HG03378 (cell line): ENCODE data around the gene TSPAN4.

Experiments used
- ATAC-seq: cut with Tn5 transposase; IDR thresholded peaks from one replicate; pipeline ENCODE4 v1.9.1; 2021; ENCODE audit warnings: mild to moderate bottlenecking, moderate library complexity; ENCODE audit not compliant: unreplicated experiment

The TSPAN4 gene

GRCh38 chr11:863023-863909, 20.6 kb downstream of the TSPAN4 start:
- no peak for ATAC-seq

GRCh38 chr11:863910-864827, 21.5 kb downstream of the TSPAN4 start:
- no peak for ATAC-seq

GRCh38 chr11:864898-865297, 22.2 kb downstream of the TSPAN4 start:
- ATAC-seq, result no peak

- ATAC-seq, result no peak
Observed at GRCh38 chr11:865462-866430, 23.1 kb downstream of the TSPAN4 start.

- no peak for ATAC-seq
Observed at GRCh38 chr11:866481-866880, 23.8 kb downstream of the TSPAN4 start.

- ATAC-seq, result no peak
Observed at GRCh38 chr11:867856-868358, 25.3 kb downstream of the TSPAN4 start.

GRCh38 chr11:868394-868793, 25.7 kb downstream of the TSPAN4 start:
- ATAC-seq, result no peak

GRCh38 chr11:868802-869201, 26.1 kb downstream of the TSPAN4 start:
- no peak for ATAC-seq

GRCh38 chr11:869399-870126, 26.9 kb downstream of the TSPAN4 start:
- ATAC-seq, result no peak

GRCh38 chr11:870127-870413, 27.4 kb downstream of the TSPAN4 start:
- no peak for ATAC-seq

- ATAC-seq, result no peak
Observed at GRCh38 chr11:870418-870817, 27.8 kb downstream of the TSPAN4 start.

- no peak for ATAC-seq
Observed at GRCh38 chr11:871472-871871, 28.8 kb downstream of the TSPAN4 start.

GRCh38 chr11:872799-873198, 30.1 kb downstream of the TSPAN4 start:
- ATAC-seq, result no peak

- no peak for ATAC-seq
Observed at GRCh38 chr11:873706-874105, 31.1 kb downstream of the TSPAN4 start.

- ATAC-seq, result no peak
Observed at GRCh38 chr11:875203-875602, 32.6 kb downstream of the TSPAN4 start.

GRCh38 chr11:875769-876301, 33.2 kb downstream of the TSPAN4 start:
- no peak for ATAC-seq

GRCh38 chr11:876545-876944, 33.9 kb downstream of the TSPAN4 start:
- no peak for ATAC-seq

GRCh38 chr11:877565-877964, 34.9 kb downstream of the TSPAN4 start:
- no peak for ATAC-seq

- no peak for ATAC-seq
Observed at GRCh38 chr11:880447-880846, 37.8 kb downstream of the TSPAN4 start.

GRCh38 chr11:882596-882995, 39.9 kb downstream of the TSPAN4 start:
- ATAC-seq, result no peak
